GM19193 (cell line): ENCODE measurements around the gene DPYD.

Experiments
- POLR2A ChIP-seq: IDR thresholded peaks from 4 replicates; pipeline ENCODE4 v1.6.1; 2011; ENCODE audit not compliant: insufficient read depth, insufficient read length; ENCODE audit errors: extremely low read depth

Gene DPYD

GRCh38 chr1:97308131-97308530 lies 612.7 kb downstream of the DPYD start:
- no peak for TF ChIP-seq POLR2A

GRCh38 chr1:97307568-97307967 lies 613.3 kb downstream of the DPYD start:
- no peak for TF ChIP-seq POLR2A

- TF ChIP-seq POLR2A, result no peak
Observed at GRCh38 chr1:97307151-97307550, 613.7 kb downstream of the DPYD start.

GRCh38 chr1:97306504-97306903 lies 614.3 kb downstream of the DPYD start:
- TF ChIP-seq POLR2A, result no peak

- no peak for TF ChIP-seq POLR2A
Observed at GRCh38 chr1:97304366-97304765, 616.5 kb downstream of the DPYD start.

DNA sequence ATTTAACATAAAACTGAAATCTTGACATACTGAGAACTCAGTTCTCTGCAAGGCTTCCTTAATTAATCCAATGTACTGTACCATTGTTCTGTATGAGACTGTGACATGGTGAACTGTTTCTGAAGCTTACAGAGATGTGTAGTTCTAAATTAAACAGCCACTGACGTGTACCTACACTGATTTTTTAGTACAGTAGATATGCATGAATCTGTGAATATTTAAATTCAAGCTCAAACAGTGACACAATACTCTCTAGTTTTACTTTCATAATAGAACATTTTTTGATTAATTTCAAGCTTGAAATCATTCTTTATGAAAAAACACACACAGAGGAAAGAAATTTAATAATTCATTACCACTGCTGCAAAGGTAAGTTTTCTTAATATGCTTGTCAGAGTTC lies 621.9 kb downstream of the DPYD start:
- TF ChIP-seq POLR2A, result no peak

DNA sequence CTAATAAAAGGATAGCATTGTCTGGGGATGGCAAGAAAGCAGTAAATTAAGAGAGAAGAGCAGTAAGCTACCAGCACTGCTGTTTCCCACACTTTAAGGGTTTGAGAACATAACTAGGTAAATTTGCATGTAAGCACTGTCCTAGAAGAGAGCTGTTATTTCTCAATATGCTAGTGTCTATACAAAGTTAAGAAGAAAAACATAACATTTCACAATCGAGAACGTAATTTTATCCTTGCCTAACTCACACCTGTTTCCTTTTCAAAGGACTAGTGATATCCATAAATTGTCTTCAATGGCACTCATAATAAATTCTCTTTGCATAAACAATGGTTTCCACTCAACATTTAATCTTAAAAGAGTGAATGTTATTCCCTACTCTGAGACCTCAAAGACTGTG lies 623.2 kb downstream of the DPYD start:
- TF ChIP-seq POLR2A, result no peak

- TF ChIP-seq POLR2A, result no peak
Observed at GRCh38 chr1:97281962-97282361, 638.9 kb downstream of the DPYD start.

GRCh38 chr1:97277891-97278654 lies 642.8 kb downstream of the DPYD start:
- no peak for TF ChIP-seq POLR2A

DNA sequence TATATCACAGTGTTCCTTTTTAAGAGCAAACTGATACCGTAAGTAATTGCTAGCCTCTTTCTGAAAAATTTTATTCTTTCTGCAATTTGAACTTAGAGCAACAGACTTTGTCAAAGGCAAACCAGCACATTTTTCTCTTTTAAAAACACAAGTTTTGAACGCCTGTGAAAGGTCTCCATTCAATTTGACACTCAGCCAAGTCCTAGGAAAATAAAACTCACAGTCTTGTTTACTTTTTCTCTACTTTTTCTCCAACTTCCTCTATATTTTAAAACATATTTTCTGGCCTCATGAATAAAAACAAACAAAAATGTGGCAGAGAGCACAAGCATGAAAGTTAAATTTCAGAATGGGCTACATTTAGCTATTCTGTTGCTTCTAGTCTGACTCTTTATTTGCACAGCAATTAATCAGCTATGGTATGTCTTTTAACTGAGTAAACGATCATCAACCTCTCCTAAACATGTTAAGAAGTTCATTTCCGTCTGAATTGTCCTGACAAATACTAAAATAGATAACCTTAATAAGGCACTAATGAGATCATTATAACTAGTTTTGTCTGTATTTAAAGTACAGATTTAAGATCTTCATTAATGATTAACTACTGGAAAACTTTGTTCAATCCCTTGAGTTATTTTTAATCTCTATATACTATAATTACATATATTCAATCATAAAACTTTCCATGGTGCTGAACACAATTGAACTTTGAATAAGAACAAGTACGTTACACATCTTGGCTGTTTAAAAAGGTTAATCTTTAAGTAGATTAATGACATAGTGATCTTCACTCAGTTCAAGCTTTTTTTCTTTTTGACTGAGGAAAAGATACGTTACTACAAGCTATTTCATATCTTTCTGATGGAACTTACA lies 648.7 kb downstream of the DPYD start:
- TF ChIP-seq POLR2A, result no peak

DNA sequence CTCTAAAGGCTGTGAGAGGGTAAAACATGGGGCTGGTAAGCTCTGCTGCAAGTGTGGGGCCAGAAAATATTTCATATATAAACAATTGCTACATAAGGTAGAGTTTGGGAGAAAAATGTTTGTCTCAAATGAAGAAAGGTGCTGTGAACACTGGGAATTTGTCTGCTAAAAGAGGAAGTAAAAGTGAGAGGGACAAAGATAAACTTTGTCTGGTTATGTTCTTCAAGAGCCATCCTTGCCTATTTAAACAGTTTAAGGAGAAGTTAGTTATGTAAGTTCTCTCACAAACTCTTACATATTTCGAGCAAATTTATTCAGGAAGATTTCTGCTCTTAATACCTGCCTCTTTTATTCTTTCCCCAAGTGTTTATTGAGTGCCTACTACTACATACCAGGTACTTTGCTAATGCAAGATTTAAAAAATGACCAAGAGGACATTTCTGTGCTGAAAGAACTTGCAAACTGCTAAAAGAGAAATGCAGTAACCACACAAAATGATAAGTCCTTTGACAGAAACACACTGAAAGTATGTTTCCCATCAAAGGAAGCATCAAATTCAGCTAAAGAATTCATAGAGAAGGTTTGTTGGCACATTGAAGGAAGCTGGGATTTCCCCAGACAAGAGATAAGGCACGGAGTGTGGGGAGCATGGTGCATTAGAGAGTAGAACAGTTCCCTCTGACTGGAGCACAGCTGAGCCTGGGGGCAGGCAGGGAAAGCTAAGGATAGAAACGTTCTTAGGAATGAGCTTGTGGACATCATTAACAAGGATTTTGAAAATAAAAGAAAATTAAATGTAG lies 650.1 kb downstream of the DPYD start:
- no peak for TF ChIP-seq POLR2A

GRCh38 chr1:97265630-97266029 lies 655.2 kb downstream of the DPYD start:
- no peak for TF ChIP-seq POLR2A

DNA sequence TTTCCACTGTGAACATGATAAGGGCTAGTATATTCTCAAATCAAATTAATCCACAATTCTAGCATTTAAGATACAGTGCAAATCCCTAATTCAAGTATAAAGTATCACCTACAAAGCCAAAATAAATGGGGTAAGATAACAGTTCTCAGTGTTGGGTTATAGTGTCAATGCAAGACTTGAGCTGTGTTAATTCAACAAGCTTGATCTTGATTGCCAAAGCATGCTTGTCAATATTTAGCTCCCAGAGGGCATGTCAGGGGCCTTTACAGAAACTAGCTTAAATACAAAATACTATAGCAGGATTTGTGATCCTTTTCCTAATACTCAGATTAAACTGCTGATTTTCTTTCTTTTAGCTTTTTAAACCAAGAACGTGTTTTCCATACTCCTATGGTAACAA lies 658.0 kb downstream of the DPYD start:
- TF ChIP-seq POLR2A, result no peak

GRCh38 chr1:97258597-97258996 lies 662.2 kb downstream of the DPYD start:
- no peak for TF ChIP-seq POLR2A
